Measurements from ENCODE around the gene NR5A1. TPM values are rescaled to one million over a fixed set of nuclear protein-coding genes. Genes with fewer than 3 reads are reported as not detected.

Gene NR5A1
- polyA plus RNA-seq, 1 donor, result 0.09 TPM

GRCh38 chr9:124505006-124505900 lies 1.9 kb downstream of the NR5A1 start:
- no peak overlapping the region for H3K4me3 ChIP-seq (ENCODE audit: low read length)

GRCh38 chr9:124504530-124505005 lies 2.6 kb downstream of the NR5A1 start:
- no peak for DNase-seq
- Histone ChIP-seq H3K4me1 (ENCODE audit: control insufficient read depth, insufficient read depth, low read length) (no peaks in the 10 kb centered on the region), H3K27me3 (ENCODE audit: control insufficient read depth, insufficient read depth, low read length) (peaks cover 70% of the 10 kb centered on the region), H3K36me3 (ENCODE audit: control insufficient read depth, insufficient read depth, low read length) (no peaks in the 10 kb centered on the region), H3K9me3 (ENCODE audit: control insufficient read depth, low read depth, low read length) (peaks cover 15% of the 10 kb centered on the region), H3K4me3 (ENCODE audit: low read length) (no peak overlapping the region), H3K27ac (ENCODE audit: low read length) (no peak overlapping the region)
- no CpG with 5 or more reads among the region's 81 CpGs for WGBS (ENCODE audit: insufficient coverage, low lambda C conversion rate)

More at GRCh38 chr9:124505006-124505900, 1.9 kb downstream of the NR5A1 start:
- no peak overlapping the region for H3K27ac ChIP-seq (ENCODE audit: low read length)
- H3K27me3 ChIP-seq (ENCODE audit: control insufficient read depth, insufficient read depth, low read length), result peaks cover 65% of the 10 kb centered on the region
- H3K36me3 ChIP-seq (ENCODE audit: control insufficient read depth, insufficient read depth, low read length), result no peaks in the 10 kb centered on the region
- DNase-seq, result no peak
- WGBS (ENCODE audit: insufficient coverage, low lambda C conversion rate), result no CpG with 5 or more reads among the region's 69 CpGs
- peaks cover 15% of the 10 kb centered on the region for H3K9me3 ChIP-seq (ENCODE audit: control insufficient read depth, low read depth, low read length)
- no peaks in the 10 kb centered on the region for H3K4me1 ChIP-seq (ENCODE audit: control insufficient read depth, insufficient read depth, low read length)

GRCh38 chr9:124503713-124504529 lies 3.3 kb downstream of the NR5A1 start:
- Histone ChIP-seq H3K36me3 (ENCODE audit: control insufficient read depth, insufficient read depth, low read length) (no peaks in the 10 kb centered on the region), H3K27me3 (ENCODE audit: control insufficient read depth, insufficient read depth, low read length) (peaks cover 73% of the 10 kb centered on the region), H3K4me3 (ENCODE audit: low read length) (no peak overlapping the region), H3K27ac (ENCODE audit: low read length) (no peak overlapping the region), H3K9me3 (ENCODE audit: control insufficient read depth, low read depth, low read length) (peaks cover 15% of the 10 kb centered on the region), H3K4me1 (ENCODE audit: control insufficient read depth, insufficient read depth, low read length) (no peaks in the 10 kb centered on the region)
- DNase-seq, result no peak
- 2% methylated on average over 9 of the region's 76 CpGs for WGBS (ENCODE audit: insufficient coverage, low lambda C conversion rate)

GRCh38 chr9:124502711-124503702 lies 4.2 kb downstream of the NR5A1 start:
- Histone ChIP-seq H3K4me1 (ENCODE audit: control insufficient read depth, insufficient read depth, low read length) (no peaks in the 10 kb centered on the region), H3K36me3 (ENCODE audit: control insufficient read depth, insufficient read depth, low read length) (no peaks in the 10 kb centered on the region), H3K9me3 (ENCODE audit: control insufficient read depth, low read depth, low read length) (peaks cover 15% of the 10 kb centered on the region), H3K27me3 (ENCODE audit: control insufficient read depth, insufficient read depth, low read length) (peaks cover 83% of the 10 kb centered on the region), H3K27ac (ENCODE audit: low read length) (no peak overlapping the region), H3K4me3 (ENCODE audit: low read length) (no peak overlapping the region)
- no CpG with 5 or more reads among the region's 96 CpGs for WGBS (ENCODE audit: insufficient coverage, low lambda C conversion rate)
- peak in 1 of 2 donors; percentile 30 for DNase-seq

GRCh38 chr9:124501771-124502320 lies 5.4 kb downstream of the NR5A1 start:
- peaks cover 85% of the 10 kb centered on the region for H3K27me3 ChIP-seq (ENCODE audit: control insufficient read depth, insufficient read depth, low read length)
- H3K4me3 ChIP-seq (ENCODE audit: low read length), result no peak overlapping the region
- DNase-seq, result no peak
- WGBS (ENCODE audit: insufficient coverage, low lambda C conversion rate), result 79% methylated on average over 2 of the region's 11 CpGs
- peaks cover 15% of the 10 kb centered on the region for H3K9me3 ChIP-seq (ENCODE audit: control insufficient read depth, low read depth, low read length)
- no peaks in the 10 kb centered on the region for H3K36me3 ChIP-seq (ENCODE audit: control insufficient read depth, insufficient read depth, low read length)
- H3K27ac ChIP-seq (ENCODE audit: low read length), result no peak overlapping the region
- H3K4me1 ChIP-seq (ENCODE audit: control insufficient read depth, insufficient read depth, low read length), result no peaks in the 10 kb centered on the region

- Histone ChIP-seq H3K4me1 (ENCODE audit: control insufficient read depth, insufficient read depth, low read length) (no peaks in the 10 kb centered on the region), H3K4me3 (ENCODE audit: low read length) (no peak overlapping the region), H3K27ac (ENCODE audit: low read length) (no peak overlapping the region), H3K27me3 (ENCODE audit: control insufficient read depth, insufficient read depth, low read length) (peaks cover 82% of the 10 kb centered on the region), H3K9me3 (ENCODE audit: control insufficient read depth, low read depth, low read length) (peaks cover 15% of the 10 kb centered on the region), H3K36me3 (ENCODE audit: control insufficient read depth, insufficient read depth, low read length) (no peaks in the 10 kb centered on the region)
- DNase-seq, result no peak
- WGBS (ENCODE audit: insufficient coverage, low lambda C conversion rate), result 76% methylated on average over 2 of the region's 12 CpGs
Measured at GRCh38 chr9:124500796-124501611, 6.2 kb downstream of the NR5A1 start.

DNA sequence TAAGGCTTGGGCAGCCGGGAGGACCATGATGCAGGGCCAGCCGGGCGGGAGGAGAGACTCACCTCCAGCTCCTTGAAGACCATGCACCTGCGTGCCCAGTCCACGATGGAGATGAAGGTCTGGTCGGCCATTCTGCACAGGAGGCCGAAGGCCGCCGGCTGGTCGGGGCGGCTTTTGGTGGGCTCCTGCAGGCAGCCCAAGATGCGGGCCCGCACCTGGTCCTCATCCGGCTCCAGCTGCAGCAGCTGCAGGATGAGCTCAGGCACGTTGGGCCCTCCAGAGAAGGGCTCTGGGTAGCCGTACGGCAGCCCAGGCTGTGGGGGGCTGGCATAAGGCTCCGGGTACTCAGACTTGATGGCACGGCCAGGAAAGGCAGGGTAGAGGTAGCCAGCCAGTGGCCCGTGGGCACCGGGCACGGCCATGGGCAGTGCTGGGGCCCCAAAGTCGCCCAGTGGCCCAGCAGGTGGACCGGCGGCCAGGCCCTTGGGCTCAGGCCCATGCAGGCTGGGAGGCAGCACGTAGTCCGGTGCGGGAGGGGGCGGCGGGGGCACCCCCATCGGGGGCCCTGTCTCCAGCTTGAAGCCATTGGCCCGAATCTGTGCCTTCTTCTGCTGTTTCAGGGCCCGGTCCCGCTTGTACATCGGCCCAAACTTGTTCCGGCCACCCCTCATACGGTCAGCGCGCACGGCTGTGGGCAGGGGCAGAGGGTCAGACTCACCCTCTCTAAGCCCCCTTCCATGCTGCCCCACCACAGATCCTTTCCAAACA lies 7.0 kb downstream of the NR5A1 start:
- H3K9me3 ChIP-seq (ENCODE audit: control insufficient read depth, low read depth, low read length), result peaks cover 12% of the 10 kb centered on the region
- no peaks in the 10 kb centered on the region for H3K36me3 ChIP-seq (ENCODE audit: control insufficient read depth, insufficient read depth, low read length)
- no CpG with 5 or more reads among the region's 40 CpGs for whole genome bisulfite sequencing (ENCODE audit: insufficient coverage, low lambda C conversion rate)
- H3K27me3 ChIP-seq (ENCODE audit: control insufficient read depth, insufficient read depth, low read length), result peaks cover 82% of the 10 kb centered on the region
- DNase-seq, result no peak
- no peaks in the 10 kb centered on the region for H3K4me1 ChIP-seq (ENCODE audit: control insufficient read depth, insufficient read depth, low read length)
- no peak overlapping the region for H3K27ac ChIP-seq (ENCODE audit: low read length)
- no peak overlapping the region for H3K4me3 ChIP-seq (ENCODE audit: low read length)

- WGBS (ENCODE audit: insufficient coverage, low lambda C conversion rate), result no CpG with 5 or more reads among the region's 3 CpGs
- H3K36me3 ChIP-seq (ENCODE audit: control insufficient read depth, insufficient read depth, low read length), result no peaks in the 10 kb centered on the region
- H3K4me3 ChIP-seq (ENCODE audit: low read length), result no peak overlapping the region
- peaks cover 87% of the 10 kb centered on the region for H3K27me3 ChIP-seq (ENCODE audit: control insufficient read depth, insufficient read depth, low read length)
- H3K4me1 ChIP-seq (ENCODE audit: control insufficient read depth, insufficient read depth, low read length), result no peaks in the 10 kb centered on the region
- H3K27ac ChIP-seq (ENCODE audit: low read length), result no peak overlapping the region
- H3K9me3 ChIP-seq (ENCODE audit: control insufficient read depth, low read depth, low read length), result peaks cover 12% of the 10 kb centered on the region
- DNase-seq, result no peak
Measured at GRCh38 chr9:124499216-124499615, 8.0 kb downstream of the NR5A1 start.
